ENCODE results near the gene TNFAIP1. TPM values are rescaled to one million over a fixed set of nuclear protein-coding genes. Genes with fewer than 3 reads are reported as not detected.

The TNFAIP1 gene
- total and polyA plus RNA-seq, 2 of the 4 experiments (the other 2 are of a cell fraction): 49.1 to 62.9 TPM

DNA sequence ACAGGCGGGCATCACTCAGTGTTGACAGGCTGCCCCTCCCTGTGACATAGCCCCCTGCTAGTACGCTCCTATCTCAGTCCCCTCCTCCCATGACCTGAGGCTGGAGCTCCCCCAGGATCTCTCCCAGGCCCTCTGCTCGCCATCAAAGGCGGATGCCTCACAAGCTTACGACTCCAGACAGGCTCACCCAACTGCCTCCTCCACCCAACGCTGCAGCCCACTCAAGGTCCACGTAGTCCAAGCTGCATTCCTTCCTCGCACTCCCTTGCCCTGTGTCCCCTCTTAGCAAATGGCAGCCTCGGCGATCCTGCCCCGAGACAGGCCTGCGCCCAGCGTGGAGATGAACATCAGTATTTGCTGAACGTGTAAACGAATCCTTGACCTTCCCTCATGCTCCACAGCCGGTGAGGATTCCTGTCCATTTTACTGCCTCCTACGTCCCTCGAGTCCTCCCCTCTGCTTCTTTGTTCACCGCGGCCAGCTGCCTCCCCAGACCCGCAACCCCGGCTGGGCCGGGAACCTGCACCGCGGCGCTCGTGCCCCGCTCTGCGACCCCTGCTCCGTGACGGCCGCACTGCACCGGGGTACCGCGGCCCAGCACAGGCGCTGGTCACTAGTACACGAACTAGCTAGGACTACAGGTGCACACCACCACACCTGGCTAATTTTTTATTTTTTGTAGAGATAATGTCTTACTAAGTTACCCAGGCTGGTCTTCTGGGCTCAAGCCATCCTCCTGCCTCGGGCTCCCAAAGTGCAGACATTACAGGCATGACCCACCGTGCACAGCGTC lies 17.4 kb upstream of the TNFAIP1 start:
- no peak overlapping the region for H4K5ac ChIP-seq (ENCODE audit: low read depth, low read length)
- H3K4me2 ChIP-seq (ENCODE audit: low read depth, low read length): peak overlapping the region; percentile 81
- peak overlapping the region in 1 of 2 experiments; percentile 33; a peak in 1 of 4 replicates for H4K8ac ChIP-seq (ENCODE audit: low read depth in 2 of 2, low read length in 2 of 2)
- in situ Hi-C loops (cut with MboI; ENCODE audit: low sequenced_read_pairs) (no loop called here), intact Hi-C loops (cut with micrococcal nuclease) (loop anchor here (5.0 kb wide), 1 partner anchor 426 kb away; the partner anchor contains the start of gene LYRM9), dilution Hi-C loops (cut with HindIII; ENCODE audit: low sequenced_read_pairs, unreplicated experiment) (no loop called here)
- no TSS peak for BruUV-seq (replicated peaks)
- peak overlapping the region; percentile 73 for H2AK9ac ChIP-seq (replicated peaks; ENCODE audit: low read depth, low read length, poor library complexity)
- no peak overlapping the region for H2BK20ac ChIP-seq (ENCODE audit: low read depth, low read length)
- H3K4ac ChIP-seq (ENCODE audit: low read depth, low read length): peak overlapping the region; percentile 17; the same call in 1 of the 2 replicates
- H2AFZ ChIP-seq (replicated peaks; ENCODE audit: low read length, poor library complexity): peak overlapping the region; percentile 100
- H3K27me3 ChIP-seq (ENCODE audit: control insufficient read depth, insufficient read depth, low read length): no peaks in the 10 kb centered on the region
- no peaks in the 10 kb centered on the region for H3K36me3 ChIP-seq (ENCODE audit: control insufficient read depth, insufficient read depth, low read length)
- H3K9ac ChIP-seq (ENCODE audit: low read depth, low read length): peak overlapping the region; percentile 20; the same call in 1 of the 2 replicates
- H4K91ac ChIP-seq (ENCODE audit: insufficient read depth, low read depth, low read length): no peak overlapping the region
- ATAC-seq (ENCODE audit: low read depth) (no peak), DNase-seq (no peak)
- no peak overlapping the region for H2BK15ac ChIP-seq (ENCODE audit: low read depth, low read length)
- no peaks in the 10 kb centered on the region for H4K20me1 ChIP-seq (ENCODE audit: insufficient read depth, low read length)
- H2BK120ac ChIP-seq (ENCODE audit: low read depth, low read length): no peak overlapping the region
- H3K18ac ChIP-seq (ENCODE audit: low read depth, low read length): no peak overlapping the region
- H3K9me3 ChIP-seq (ENCODE audit: control insufficient read depth, insufficient read depth, low read length): no peaks in the 10 kb centered on the region
- ChIA-PET POLR2A (ENCODE audit: unreplicated experiment) (interaction anchor here (0.6 kb wide), 1 partner anchor 38 kb away, joined by 3 read pairs; no protein-coding TSS in a partner anchor), CTCF (no interaction called here)
- no peak overlapping the region for H3K14ac ChIP-seq (replicated peaks; ENCODE audit: low read depth, low read length)
- H2AK5ac ChIP-seq (ENCODE audit: low read depth, low read length): 0 out of 2 replicates have a peak overlapping the region, but pooled peaks have one; percentile 31
- no peak overlapping the region for H3K56ac ChIP-seq (ENCODE audit: extremely low read depth, insufficient read depth, low read length)
- TF ChIP-seq MAZ (IDR thresholded peaks at IDR 0.05; ENCODE audit: borderline replicate concordance, low read depth, low read length): no peak
- no peak for TF ChIP-seq POLR2A (IDR thresholded peaks at IDR 0.05; ENCODE audit: low read depth, low read length)
- TF ChIP-seq RAD21 (IDR thresholded peaks at IDR 0.05; ENCODE audit: low read length): no peak
- TF ChIP-seq NFE2L2 (IDR thresholded peaks at IDR 0.05; ENCODE audit: low read depth, low read length): no peak
- TF ChIP-seq CHD1 (IDR thresholded peaks at IDR 0.05; ENCODE audit: low read depth, low read length): no peak
- no peak for TF ChIP-seq RFX5 (IDR thresholded peaks at IDR 0.05; ENCODE audit: low read depth, low read length)
- no peak for TF ChIP-seq FOS (IDR thresholded peaks at IDR 0.05; ENCODE audit: low read depth, low read length)
- TF ChIP-seq ELK1 (IDR thresholded peaks at IDR 0.05; ENCODE audit: borderline replicate concordance, low read depth, low read length): no peak
- no peak for TF ChIP-seq RCOR1 (IDR thresholded peaks at IDR 0.05; ENCODE audit: insufficient replicate concordance, low read length)
- no peak for TF ChIP-seq USF2 (IDR thresholded peaks at IDR 0.05; ENCODE audit: low read depth, low read length)
- no peak for TF ChIP-seq MAFK (IDR thresholded peaks at IDR 0.05; ENCODE audit: low read depth, low read length)
- TF ChIP-seq, protein P1, sequence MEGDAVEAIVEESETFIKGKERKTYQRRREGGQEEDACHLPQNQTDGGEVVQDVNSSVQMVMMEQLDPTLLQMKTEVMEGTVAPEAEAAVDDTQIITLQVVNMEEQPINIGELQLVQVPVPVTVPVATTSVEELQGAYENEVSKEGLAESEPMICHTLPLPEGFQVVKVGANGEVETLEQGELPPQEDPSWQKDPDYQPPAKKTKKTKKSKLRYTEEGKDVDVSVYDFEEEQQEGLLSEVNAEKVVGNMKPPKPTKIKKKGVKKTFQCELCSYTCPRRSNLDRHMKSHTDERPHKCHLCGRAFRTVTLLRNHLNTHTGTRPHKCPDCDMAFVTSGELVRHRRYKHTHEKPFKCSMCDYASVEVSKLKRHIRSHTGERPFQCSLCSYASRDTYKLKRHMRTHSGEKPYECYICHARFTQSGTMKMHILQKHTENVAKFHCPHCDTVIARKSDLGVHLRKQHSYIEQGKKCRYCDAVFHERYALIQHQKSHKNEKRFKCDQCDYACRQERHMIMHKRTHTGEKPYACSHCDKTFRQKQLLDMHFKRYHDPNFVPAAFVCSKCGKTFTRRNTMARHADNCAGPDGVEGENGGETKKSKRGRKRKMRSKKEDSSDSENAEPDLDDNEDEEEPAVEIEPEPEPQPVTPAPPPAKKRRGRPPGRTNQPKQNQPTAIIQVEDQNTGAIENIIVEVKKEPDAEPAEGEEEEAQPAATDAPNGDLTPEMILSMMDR (conservative IDR thresholded peaks at IDR 0.05; ENCODE audit: low read depth, low read length): no peak
- peaks cover 3% of the 10 kb centered on the region; the same call in 1 of the 2 replicates for H3K9me1 ChIP-seq (ENCODE audit: insufficient read depth, low read length)
- H3K79me1 ChIP-seq (ENCODE audit: low read depth in 1 of 2, low read length in 2 of 2): peaks cover 16 to 21% of the 10 kb centered on the region in 2 experiments; a peak in 3 of 4 replicates
- H3K27ac ChIP-seq (ENCODE audit: insufficient read depth, low read length): no peak overlapping the region
- peak overlapping the region; percentile 31; the same call in 1 of the 2 replicates for H3K23ac ChIP-seq (ENCODE audit: low read depth, low read length)
- WGBS, 2 experiments (ENCODE audit: extremely low coverage in 2 of 2, insufficient read length in 1 of 2): 5% methylated on average over 18 of the region's 40 CpGs; no CpG with 5 or more reads in 1 of the 2 experiments
- H2BK5ac ChIP-seq (ENCODE audit: low read depth, low read length, poor library complexity, severe bottlenecking): no peak overlapping the region
- peak overlapping the region; percentile 48 for H3K4me3 ChIP-seq (ENCODE audit: insufficient read depth, low read depth, low read length)
- peaks cover 4% of the 10 kb centered on the region; the same call in 1 of the 2 replicates for H3K4me1 ChIP-seq (ENCODE audit: control insufficient read depth, insufficient read depth, low read length)

All from IMR-90 (cell line).